ENCODE results near the gene KCNH8.

Gene KCNH8

DNA sequence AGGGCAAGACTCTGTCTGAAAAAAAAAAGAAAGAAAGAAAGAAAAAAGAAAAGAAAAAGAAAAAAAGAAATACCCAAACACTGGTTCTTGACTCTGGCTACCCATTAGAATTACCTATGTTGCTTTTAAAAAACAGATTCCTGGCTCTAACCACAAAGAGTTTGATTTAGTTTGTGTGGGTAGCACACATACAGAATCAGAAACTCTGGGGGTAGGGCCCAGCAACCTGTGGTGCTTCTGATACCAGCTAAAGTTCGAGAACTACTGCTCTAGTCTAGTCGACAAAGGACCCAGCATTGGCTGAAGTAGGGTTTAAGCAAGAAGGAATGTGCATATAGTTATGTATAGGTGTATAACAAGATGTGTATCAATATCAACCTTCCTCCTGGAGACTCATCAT is 393.0 kb downstream of the KCNH8 start:
- Histone ChIP-seq H3K4me1 (ENCODE audit: insufficient read depth, low read length) (no peaks in the 10 kb centered on the region), H3K9ac (ENCODE audit: low read depth, low read length) (no peak overlapping the region), H3K9me3 (ENCODE audit: control insufficient read depth, insufficient read depth, low read length) (no peaks in the 10 kb centered on the region), H3K36me3 (ENCODE audit: insufficient read depth, low read length) (no peaks in the 10 kb centered on the region)

DNA sequence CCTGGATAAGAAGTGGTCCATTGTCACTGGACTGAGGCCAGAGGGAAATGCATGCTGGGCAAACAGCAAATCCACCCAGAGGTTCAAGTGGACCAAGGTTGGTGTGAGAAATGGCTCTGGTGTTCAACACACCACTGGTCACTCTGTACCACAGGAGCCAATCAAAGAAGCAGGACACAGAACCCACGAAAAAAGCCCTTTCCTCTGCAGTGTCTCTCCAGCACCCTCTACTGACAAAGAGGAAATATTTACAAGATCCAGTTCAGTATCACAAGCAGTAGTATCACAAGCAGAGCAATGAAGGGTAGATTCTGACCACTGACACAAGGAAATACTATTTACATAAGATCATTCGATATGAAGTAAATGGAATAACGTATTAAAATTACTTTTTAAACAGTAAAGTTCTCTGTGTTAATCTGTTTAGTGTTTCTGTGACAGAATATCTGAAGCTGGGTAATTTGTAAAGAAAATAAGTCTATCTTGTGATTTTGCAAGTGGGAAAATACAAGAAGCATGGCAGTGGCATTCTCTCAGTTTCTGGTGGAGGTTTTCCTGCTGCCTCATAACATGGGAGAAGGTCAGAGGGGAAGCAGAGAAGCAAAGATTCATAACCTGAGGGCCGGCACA is 395.0 kb downstream of the KCNH8 start:
- Histone ChIP-seq H3K9ac (ENCODE audit: low read depth, low read length) (no peak overlapping the region), H3K36me3 (ENCODE audit: insufficient read depth, low read length) (no peaks in the 10 kb centered on the region), H3K9me3 (ENCODE audit: control insufficient read depth, insufficient read depth, low read length) (no peaks in the 10 kb centered on the region), H3K4me1 (ENCODE audit: insufficient read depth, low read length) (no peaks in the 10 kb centered on the region)

DNA sequence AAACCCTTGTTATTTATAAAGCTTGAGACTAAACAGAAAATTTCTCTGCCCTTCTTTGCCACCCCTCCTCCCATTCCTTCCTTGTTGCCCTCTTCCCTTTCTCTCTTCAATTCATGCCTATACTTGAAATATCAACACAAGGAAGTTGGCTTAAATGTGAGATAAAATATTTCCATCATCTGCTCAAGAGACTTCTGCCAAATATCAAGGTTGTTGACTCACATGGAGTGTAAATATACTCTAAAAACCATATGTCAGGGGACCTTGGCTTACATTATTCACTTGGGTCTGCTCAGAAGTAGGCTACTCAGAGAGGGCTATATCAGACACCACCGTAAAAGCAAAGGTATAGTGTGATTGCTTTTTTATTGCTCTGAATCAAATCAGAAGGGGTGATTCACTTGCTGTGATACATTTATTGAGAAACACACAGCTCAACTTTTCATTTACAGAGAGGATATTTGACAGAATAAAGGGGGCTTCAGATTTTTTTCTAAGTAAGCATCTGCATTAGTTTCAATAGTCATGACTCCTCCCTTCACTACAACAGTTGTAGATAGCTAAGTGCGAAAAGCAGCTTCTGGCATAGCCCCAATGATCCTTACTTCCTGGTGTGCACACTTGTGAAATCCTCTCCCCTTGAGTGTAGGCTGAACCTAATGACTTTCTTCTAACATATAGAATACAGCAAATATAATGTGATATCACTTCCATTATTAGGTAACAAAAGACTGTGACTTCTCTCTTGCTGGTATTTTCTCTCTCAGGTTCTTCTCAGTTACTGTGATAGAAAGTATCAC is 399.6 kb downstream of the KCNH8 start:
- Histone ChIP-seq H3K9ac (ENCODE audit: low read depth, low read length) (no peak overlapping the region), H3K4me1 (ENCODE audit: insufficient read depth, low read length) (no peaks in the 10 kb centered on the region), H3K9me3 (ENCODE audit: control insufficient read depth, insufficient read depth, low read length) (no peaks in the 10 kb centered on the region), H3K36me3 (ENCODE audit: insufficient read depth, low read length) (no peaks in the 10 kb centered on the region)

DNA sequence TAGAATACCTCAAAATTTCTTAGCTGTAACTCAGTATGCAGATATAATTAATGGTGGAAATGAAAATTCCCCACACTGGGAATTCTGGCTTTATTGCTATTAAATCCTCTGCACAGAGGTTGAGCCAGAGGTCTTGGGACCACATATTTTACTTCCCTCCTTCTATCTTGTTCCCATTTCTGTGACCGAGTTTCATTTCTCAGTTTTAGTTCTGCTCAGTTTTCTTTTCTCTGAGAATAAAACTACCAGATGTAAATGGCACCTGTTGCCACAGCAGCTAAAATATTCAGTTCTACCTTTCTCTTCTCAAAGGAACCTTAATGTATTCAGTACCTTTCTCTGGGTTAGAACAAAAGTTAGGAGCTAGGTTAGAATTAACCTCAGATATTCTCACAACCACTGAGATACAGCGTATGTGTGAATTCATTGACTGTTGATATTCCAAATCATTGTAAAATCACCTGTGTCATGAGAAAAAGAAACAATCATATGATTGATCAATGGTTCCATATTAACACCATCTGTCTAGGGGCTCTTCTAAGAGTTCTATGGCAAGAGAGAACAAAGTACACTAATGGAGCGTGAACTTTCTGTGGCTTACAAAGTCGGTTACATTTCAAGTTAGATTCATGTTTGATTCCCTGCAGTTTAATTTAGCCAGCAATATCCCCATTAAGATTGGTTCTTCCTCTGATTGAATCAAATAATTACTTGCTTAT is 411.6 kb downstream of the KCNH8 start:
- H3K4me1 ChIP-seq (ENCODE audit: insufficient read depth, low read length), result no peaks in the 10 kb centered on the region
- no peak overlapping the region for H3K9ac ChIP-seq (ENCODE audit: low read depth, low read length)
- H3K9me3 ChIP-seq (ENCODE audit: control insufficient read depth, insufficient read depth, low read length), result no peaks in the 10 kb centered on the region; the same call in 1 of the 2 replicates
- H3K36me3 ChIP-seq (ENCODE audit: insufficient read depth, low read length), result no peaks in the 10 kb centered on the region

DNA sequence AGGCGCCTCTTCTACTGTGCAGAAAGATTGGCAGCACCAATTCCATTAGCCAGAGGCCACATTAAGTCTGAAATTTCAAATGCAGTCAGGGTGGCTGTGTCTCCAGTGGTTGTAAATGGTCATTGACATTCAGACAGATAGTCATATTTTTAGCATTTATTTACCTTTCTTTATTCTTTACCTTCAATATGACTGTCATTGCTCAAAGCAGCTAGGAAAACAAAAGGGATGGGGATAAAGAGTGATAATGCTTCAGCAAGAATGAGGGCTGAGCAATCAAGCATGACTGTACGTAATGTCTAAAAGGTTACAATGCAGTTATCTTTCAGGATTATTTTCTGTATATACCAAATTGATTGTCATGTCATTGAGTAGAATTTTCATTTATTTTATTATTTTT is 425.3 kb downstream of the KCNH8 start:
- Histone ChIP-seq H3K36me3 (ENCODE audit: insufficient read depth, low read length) (no peaks in the 10 kb centered on the region), H3K4me1 (ENCODE audit: insufficient read depth, low read length) (no peaks in the 10 kb centered on the region), H3K9me3 (ENCODE audit: control insufficient read depth, insufficient read depth, low read length) (no peaks in the 10 kb centered on the region), H3K9ac (ENCODE audit: low read depth, low read length) (no peak overlapping the region)

DNA sequence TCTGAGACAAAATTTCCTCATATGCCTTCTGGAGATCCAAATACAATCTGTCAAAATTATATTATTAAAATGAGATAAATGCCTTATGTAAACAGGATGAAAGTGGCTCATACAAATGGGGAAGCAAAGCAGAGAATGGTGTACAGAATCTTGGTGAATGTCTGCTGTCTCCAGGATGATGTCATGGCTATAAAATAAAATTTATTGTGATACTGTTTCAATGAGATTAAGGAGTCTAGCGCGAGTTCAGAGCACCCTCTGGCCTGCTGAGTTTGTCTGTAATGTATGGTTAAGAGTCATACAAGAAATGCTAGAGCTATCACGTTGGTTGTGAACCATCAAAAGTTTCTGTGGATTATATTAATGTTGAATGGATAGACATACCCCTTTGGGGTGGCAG is 426.0 kb downstream of the KCNH8 start:
- Histone ChIP-seq H3K9me3 (ENCODE audit: control insufficient read depth, insufficient read depth, low read length) (no peaks in the 10 kb centered on the region), H3K36me3 (ENCODE audit: insufficient read depth, low read length) (no peaks in the 10 kb centered on the region), H3K9ac (ENCODE audit: low read depth, low read length) (no peak overlapping the region), H3K4me1 (ENCODE audit: insufficient read depth, low read length) (no peaks in the 10 kb centered on the region)

DNA sequence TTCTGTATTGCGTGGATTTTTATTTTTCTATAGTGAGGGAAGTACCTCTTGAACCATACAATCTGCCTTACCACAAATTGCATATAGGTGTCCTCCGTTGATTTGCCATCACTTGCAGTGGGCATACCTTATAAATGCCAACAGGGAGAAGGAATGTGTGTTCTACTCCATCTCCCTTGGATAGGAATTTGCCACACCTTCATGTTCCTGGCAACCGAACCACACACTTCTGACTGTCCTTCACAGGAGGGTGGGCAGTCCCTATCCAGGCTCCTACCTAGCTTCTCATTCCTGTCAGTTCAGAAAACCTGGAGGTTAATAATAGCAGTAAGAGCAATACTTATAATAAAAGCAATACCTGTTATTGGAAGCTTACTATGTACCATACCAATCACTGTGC is 428.0 kb downstream of the KCNH8 start:
- Histone ChIP-seq H3K4me1 (ENCODE audit: insufficient read depth, low read length) (no peaks in the 10 kb centered on the region), H3K36me3 (ENCODE audit: insufficient read depth, low read length) (no peaks in the 10 kb centered on the region), H3K9ac (ENCODE audit: low read depth, low read length) (no peak overlapping the region), H3K9me3 (ENCODE audit: control insufficient read depth, insufficient read depth, low read length) (no peaks in the 10 kb centered on the region)

Measured in ES-I3 (cell line).